Raji (cell line): ENCODE results near the gene GUCY1A1.

Experiments
- POLR2A ChIP-seq: IDR thresholded peaks from 2 replicates; pipeline ENCODE4 v1.6.1; 2011; ENCODE audit warnings: low read depth, low read length, control low read depth; ENCODE audit not compliant: insufficient read depth

GUCY1A1 gene

GRCh38 chr4:155666344-155667221, at the start of gene GUCY1A1:
GUCY1A1 (plus strand) TSS chr4:155666848; CDS start chr4:155696868, 30,020 bp downstream.
- TF ChIP-seq POLR2A, result no peak

- no peak for TF ChIP-seq POLR2A
Measured at GRCh38 chr4:155617296-155617695, 49.4 kb upstream of the GUCY1A1 start.

GRCh38 chr4:155618183-155618838, 48.3 kb upstream of the GUCY1A1 start:
- no peak for TF ChIP-seq POLR2A

- TF ChIP-seq POLR2A, result no peak
Measured at GRCh38 chr4:155620637-155621036, 46.0 kb upstream of the GUCY1A1 start.

- no peak for TF ChIP-seq POLR2A
Measured at GRCh38 chr4:155624478-155624877, 42.2 kb upstream of the GUCY1A1 start.

GRCh38 chr4:155626561-155626960, 40.1 kb upstream of the GUCY1A1 start:
- TF ChIP-seq POLR2A, result no peak

- TF ChIP-seq POLR2A, result no peak
Measured at GRCh38 chr4:155629183-155629825, 37.3 kb upstream of the GUCY1A1 start.

- TF ChIP-seq POLR2A, result no peak
Measured at GRCh38 chr4:155629956-155630355, 36.7 kb upstream of the GUCY1A1 start.

GRCh38 chr4:155632310-155632840, 34.3 kb upstream of the GUCY1A1 start:
- no peak for TF ChIP-seq POLR2A

GRCh38 chr4:155638195-155638965, 28.3 kb upstream of the GUCY1A1 start:
- TF ChIP-seq POLR2A, result no peak

GRCh38 chr4:155639704-155640523, 26.7 kb upstream of the GUCY1A1 start:
- no peak for TF ChIP-seq POLR2A

GRCh38 chr4:155640751-155641150, 25.9 kb upstream of the GUCY1A1 start:
- no peak for TF ChIP-seq POLR2A

GRCh38 chr4:155643087-155643486, 23.6 kb upstream of the GUCY1A1 start:
- no peak for TF ChIP-seq POLR2A

- no peak for TF ChIP-seq POLR2A
Measured at GRCh38 chr4:155646001-155646400, 20.6 kb upstream of the GUCY1A1 start.

- no peak for TF ChIP-seq POLR2A
Measured at GRCh38 chr4:155653052-155653451, 13.6 kb upstream of the GUCY1A1 start.

- TF ChIP-seq POLR2A, result no peak
Measured at GRCh38 chr4:155656025-155656424, 10.6 kb upstream of the GUCY1A1 start.
